ENCODE data around the gene VWA1. TPM values are rescaled to one million over a fixed set of nuclear protein-coding genes. Genes with fewer than 3 reads are reported as not detected.
"Not testable (repeated sequence)": the region's sequence is repeated elsewhere in the genome, so short reads cannot be mapped to it uniquely, and the experiment has no call there.

Gene VWA1
- total and polyA plus RNA-seq, 2 donors: 5.1 to 16.8 TPM

- peaks cover 28 to 56% of the 10 kb centered on the region in 2 donors for H3K36me3 ChIP-seq (ENCODE audit: control insufficient read depth in 2 of 2, insufficient read depth in 2 of 2, low read length in 1 of 2)
- no peak overlapping the region for H3K4me3 ChIP-seq (ENCODE audit: low read length in 2 of 2)
- no peaks in the 10 kb centered on the region for H3K4me1 ChIP-seq (ENCODE audit: control insufficient read depth in 2 of 2, insufficient read depth in 2 of 2, low read length in 2 of 2)
- no peaks in the 10 kb centered on the region for H3K9me3 ChIP-seq (ENCODE audit: control insufficient read depth in 2 of 2, insufficient read depth in 1 of 2, low read length in 1 of 2)
- 98% methylated on average over 14 of the region's 14 CpGs for WGBS
- no peak for DNase-seq (ENCODE audit: low read depth in 6 of 9, low spot score in 9 of 9)
- H3K27me3 ChIP-seq (ENCODE audit: control insufficient read depth in 2 of 2, insufficient read depth in 1 of 2, low read length in 1 of 2): no peaks in the 10 kb centered on the region
- H3K27ac ChIP-seq (ENCODE audit: low read depth in 1 of 2, low read length in 1 of 2): no peak overlapping the region
Measured at GRCh38 chr1:1482856-1483255, 47.4 kb downstream of the VWA1 start.

DNA sequence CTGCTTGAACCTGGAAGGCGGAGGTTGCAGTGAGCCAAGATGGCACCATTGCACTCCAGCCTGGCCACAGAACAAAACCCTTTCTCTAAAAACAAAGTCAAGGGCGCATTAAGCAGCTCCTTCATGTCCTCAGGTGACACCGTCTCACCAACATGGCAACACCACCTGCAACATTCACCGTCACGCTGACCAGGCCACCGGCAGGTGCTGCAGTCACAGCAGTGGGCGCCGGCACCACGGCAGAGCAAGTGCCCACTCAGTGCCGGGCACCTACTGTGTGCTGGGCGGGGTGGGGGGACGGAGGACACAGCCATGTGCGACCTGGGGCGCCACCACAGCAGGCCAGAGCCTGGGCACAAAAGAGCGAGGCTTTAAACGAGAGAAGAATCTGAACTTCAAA is 48.2 kb downstream of the VWA1 start:
- no peaks in the 10 kb centered on the region for H3K27me3 ChIP-seq (ENCODE audit: control insufficient read depth in 2 of 2, insufficient read depth in 1 of 2, low read length in 1 of 2)
- 98% methylated on average over 16 of the region's 16 CpGs for WGBS
- peaks cover 24 to 57% of the 10 kb centered on the region in 2 donors for H3K36me3 ChIP-seq (ENCODE audit: control insufficient read depth in 2 of 2, insufficient read depth in 2 of 2, low read length in 1 of 2)
- no peak for DNase-seq (ENCODE audit: low read depth in 6 of 9, low spot score in 9 of 9)
- no peaks in the 10 kb centered on the region for H3K4me1 ChIP-seq (ENCODE audit: control insufficient read depth in 2 of 2, insufficient read depth in 2 of 2, low read length in 2 of 2)
- no peak overlapping the region for H3K4me3 ChIP-seq (ENCODE audit: low read length in 2 of 2)
- H3K9me3 ChIP-seq (ENCODE audit: control insufficient read depth in 2 of 2, insufficient read depth in 1 of 2, low read length in 1 of 2): no peaks in the 10 kb centered on the region
- H3K27ac ChIP-seq (ENCODE audit: low read depth in 1 of 2, low read length in 1 of 2): no peak overlapping the region

- not testable (repeated sequence) for H3K27ac ChIP-seq (ENCODE audit: low read depth in 1 of 2, low read length in 1 of 2); H3K4me3 ChIP-seq (ENCODE audit: low read length in 2 of 2); DNase-seq (ENCODE audit: low read depth in 6 of 9, low spot score in 9 of 9); H3K27me3 ChIP-seq (ENCODE audit: control insufficient read depth in 2 of 2, insufficient read depth in 1 of 2, low read length in 1 of 2); H3K4me1 ChIP-seq (ENCODE audit: control insufficient read depth in 2 of 2, insufficient read depth in 2 of 2, low read length in 2 of 2); H3K9me3 ChIP-seq (ENCODE audit: control insufficient read depth in 2 of 2, insufficient read depth in 1 of 2, low read length in 1 of 2)
- WGBS: 96% methylated on average over 38 of the region's 46 CpGs
- peaks cover 23 to 57% of the 10 kb centered on the region in 2 donors for H3K36me3 ChIP-seq (ENCODE audit: control insufficient read depth in 2 of 2, insufficient read depth in 2 of 2, low read length in 1 of 2)
Measured at GRCh38 chr1:1484976-1485750, 49.7 kb downstream of the VWA1 start.

DNA sequence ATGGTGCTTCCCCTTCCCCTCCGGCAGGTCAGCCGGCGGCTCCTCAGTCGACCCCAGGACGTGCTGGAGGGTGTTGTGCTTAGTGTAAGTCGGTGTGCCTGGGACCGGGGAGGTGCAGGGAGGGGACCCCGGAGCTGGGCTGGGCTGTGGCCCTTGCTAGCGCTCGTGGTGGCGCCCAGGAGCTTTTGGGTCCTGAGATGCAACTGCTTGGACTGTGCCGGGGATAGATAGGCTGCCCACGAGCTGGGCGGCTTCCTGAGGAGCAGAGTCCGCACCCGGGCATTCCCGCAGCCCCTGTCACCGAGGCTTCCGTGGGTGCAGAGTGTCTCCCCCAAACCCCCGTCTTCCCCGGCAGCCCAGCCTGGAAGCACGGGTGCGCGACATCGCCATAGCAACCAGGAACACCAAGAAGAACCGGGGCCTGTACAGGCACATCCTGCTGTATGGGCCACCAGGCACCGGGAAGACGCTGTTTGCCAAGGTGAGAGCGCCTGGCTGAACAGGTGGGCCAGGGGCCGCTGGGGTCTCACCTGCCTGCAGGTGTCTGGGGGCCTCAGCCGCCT is 50.3 kb downstream of the VWA1 start:
- not testable (repeated sequence) for H3K9me3 ChIP-seq (ENCODE audit: control insufficient read depth in 2 of 2, insufficient read depth in 1 of 2, low read length in 1 of 2); H3K4me3 ChIP-seq (ENCODE audit: low read length in 2 of 2); H3K27ac ChIP-seq (ENCODE audit: low read depth in 1 of 2, low read length in 1 of 2); H3K27me3 ChIP-seq (ENCODE audit: control insufficient read depth in 2 of 2, insufficient read depth in 1 of 2, low read length in 1 of 2); DNase-seq (ENCODE audit: low read depth in 6 of 9, low spot score in 9 of 9); H3K4me1 ChIP-seq (ENCODE audit: control insufficient read depth in 2 of 2, insufficient read depth in 2 of 2, low read length in 2 of 2)
- peaks cover 26 to 59% of the 10 kb centered on the region in 2 donors for H3K36me3 ChIP-seq (ENCODE audit: control insufficient read depth in 2 of 2, insufficient read depth in 2 of 2, low read length in 1 of 2)
- WGBS: 95% methylated on average over 31 of the region's 31 CpGs

DNA sequence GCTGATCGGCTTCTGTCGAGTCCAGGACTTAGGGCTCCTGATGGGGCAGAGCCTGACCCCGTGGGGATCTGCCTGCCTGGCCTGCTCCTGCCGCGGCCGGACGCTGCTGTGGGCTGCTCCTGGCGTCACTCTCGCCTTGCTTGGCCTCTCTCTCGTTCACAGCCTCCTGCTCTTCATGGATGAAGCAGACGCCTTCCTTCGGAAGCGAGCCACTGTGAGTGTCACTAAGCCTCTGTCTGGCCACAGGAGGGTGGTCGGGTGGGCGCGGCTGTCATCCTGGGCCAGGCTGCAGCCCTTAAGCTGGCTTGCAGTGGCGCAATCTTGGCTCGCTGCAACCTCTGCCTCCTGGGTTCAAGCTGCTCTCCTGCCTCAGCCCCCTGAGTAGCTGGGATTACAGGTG is 52.2 kb downstream of the VWA1 start:
- Histone ChIP-seq H3K36me3 (ENCODE audit: control insufficient read depth in 2 of 2, insufficient read depth in 2 of 2, low read length in 1 of 2) (peaks cover 27 to 70% of the 10 kb centered on the region in 2 donors), H3K27me3 (ENCODE audit: control insufficient read depth in 2 of 2, insufficient read depth in 1 of 2, low read length in 1 of 2) (no peaks in the 10 kb centered on the region), H3K4me3 (ENCODE audit: low read length in 2 of 2) (no peak overlapping the region), H3K4me1 (ENCODE audit: control insufficient read depth in 2 of 2, insufficient read depth in 2 of 2, low read length in 2 of 2) (no peaks in the 10 kb centered on the region), H3K27ac (ENCODE audit: low read depth in 1 of 2, low read length in 1 of 2) (no peak overlapping the region), H3K9me3 (ENCODE audit: control insufficient read depth in 2 of 2, insufficient read depth in 1 of 2, low read length in 1 of 2) (peaks cover 1 to 6% of the 10 kb centered on the region in 2 donors)
- 97% methylated on average over 18 of the region's 18 CpGs for WGBS
- no peak for DNase-seq (ENCODE audit: low read depth in 6 of 9, low spot score in 9 of 9)

DNA sequence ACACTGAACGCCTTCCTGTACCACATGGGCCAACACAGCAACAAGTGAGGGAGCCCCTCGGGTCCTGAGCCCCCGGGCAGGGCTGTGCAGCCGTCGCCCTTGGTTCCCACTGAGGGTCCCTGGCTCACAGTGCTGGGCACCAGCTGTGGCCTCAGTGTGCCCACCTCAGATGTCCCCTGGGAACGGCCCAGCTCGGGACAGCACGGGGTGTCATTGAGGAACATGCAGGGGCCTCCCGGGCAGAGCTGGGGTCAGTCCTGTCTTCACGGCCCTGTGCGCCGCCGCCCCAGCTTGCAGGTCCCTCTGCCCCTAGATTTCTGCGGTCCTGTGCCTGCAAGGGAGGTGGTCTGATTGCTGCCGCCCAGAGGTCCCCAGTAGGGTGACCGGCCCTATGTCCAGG is 53.7 kb downstream of the VWA1 start:
- H3K4me3 ChIP-seq (ENCODE audit: low read length in 2 of 2): no peak overlapping the region
- DNase-seq (ENCODE audit: low read depth in 6 of 9, low spot score in 9 of 9): no peak
- no peak overlapping the region for H3K27ac ChIP-seq (ENCODE audit: low read depth in 1 of 2, low read length in 1 of 2)
- H3K27me3 ChIP-seq (ENCODE audit: control insufficient read depth in 2 of 2, insufficient read depth in 1 of 2, low read length in 1 of 2): no peaks in the 10 kb centered on the region
- peaks cover 25 to 61% of the 10 kb centered on the region in 2 donors for H3K36me3 ChIP-seq (ENCODE audit: control insufficient read depth in 2 of 2, insufficient read depth in 2 of 2, low read length in 1 of 2)
- WGBS: 99% methylated on average over 16 of the region's 16 CpGs
- no peaks in the 10 kb centered on the region for H3K4me1 ChIP-seq (ENCODE audit: control insufficient read depth in 2 of 2, insufficient read depth in 2 of 2, low read length in 2 of 2)
- peaks cover 1 to 9% of the 10 kb centered on the region in 2 donors for H3K9me3 ChIP-seq (ENCODE audit: control insufficient read depth in 2 of 2, insufficient read depth in 1 of 2, low read length in 1 of 2)

DNA sequence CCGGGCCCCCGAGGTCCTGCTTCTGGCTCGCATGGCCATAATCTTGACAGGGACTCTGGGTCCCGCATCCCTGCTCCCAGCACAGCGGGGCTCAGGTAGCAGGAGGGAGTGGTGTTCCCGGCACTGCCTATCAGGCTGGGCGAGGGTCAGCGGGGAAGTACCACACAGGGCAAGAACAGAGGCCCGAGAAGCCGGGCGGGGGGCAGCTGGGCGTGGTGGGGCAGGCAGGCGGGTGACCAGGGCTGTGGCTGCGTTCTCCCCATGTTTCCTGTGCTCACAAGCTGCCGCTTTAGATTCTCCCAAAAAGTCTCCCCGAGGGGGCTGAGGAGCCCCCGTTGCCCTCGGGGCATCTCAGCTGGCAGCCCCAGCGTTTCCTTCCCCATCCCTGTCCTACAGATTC is 54.4 kb downstream of the VWA1 start:
- DNase-seq (ENCODE audit: low read depth in 6 of 9, low spot score in 9 of 9): no peak
- WGBS: 98% methylated on average over 19 of the region's 19 CpGs
- H3K4me1 ChIP-seq (ENCODE audit: control insufficient read depth in 2 of 2, insufficient read depth in 2 of 2, low read length in 2 of 2): no peaks in the 10 kb centered on the region
- no peaks in the 10 kb centered on the region for H3K27me3 ChIP-seq (ENCODE audit: control insufficient read depth in 2 of 2, insufficient read depth in 1 of 2, low read length in 1 of 2)
- peaks cover 1 to 9% of the 10 kb centered on the region in 2 donors for H3K9me3 ChIP-seq (ENCODE audit: control insufficient read depth in 2 of 2, insufficient read depth in 1 of 2, low read length in 1 of 2)
- peaks cover 25 to 61% of the 10 kb centered on the region in 2 donors for H3K36me3 ChIP-seq (ENCODE audit: control insufficient read depth in 2 of 2, insufficient read depth in 2 of 2, low read length in 1 of 2)
- no peak overlapping the region for H3K27ac ChIP-seq (ENCODE audit: low read depth in 1 of 2, low read length in 1 of 2)
- H3K4me3 ChIP-seq (ENCODE audit: low read length in 2 of 2): no peak overlapping the region

GRCh38 chr1:1490633-1491230 is 55.2 kb downstream of the VWA1 start:
- no peak overlapping the region for H3K4me3 ChIP-seq (ENCODE audit: low read length in 2 of 2)
- WGBS: 97% methylated on average over 19 of the region's 25 CpGs
- DNase-seq (ENCODE audit: low read depth in 6 of 9, low spot score in 9 of 9): no peak
- peaks cover 24 to 67% of the 10 kb centered on the region in 2 donors for H3K36me3 ChIP-seq (ENCODE audit: control insufficient read depth in 2 of 2, insufficient read depth in 2 of 2, low read length in 1 of 2)
- H3K27ac ChIP-seq (ENCODE audit: low read depth in 1 of 2, low read length in 1 of 2): no peak overlapping the region
- no peaks in the 10 kb centered on the region for H3K27me3 ChIP-seq (ENCODE audit: control insufficient read depth in 2 of 2, insufficient read depth in 1 of 2, low read length in 1 of 2)
- peaks cover 1 to 9% of the 10 kb centered on the region in 2 donors for H3K9me3 ChIP-seq (ENCODE audit: control insufficient read depth in 2 of 2, insufficient read depth in 1 of 2, low read length in 1 of 2)
- no peaks in the 10 kb centered on the region for H3K4me1 ChIP-seq (ENCODE audit: control insufficient read depth in 2 of 2, insufficient read depth in 2 of 2, low read length in 2 of 2)

GRCh38 chr1:1491601-1492000 is 56.1 kb downstream of the VWA1 start:
- WGBS: 98% methylated on average over 10 of the region's 10 CpGs
- no peak overlapping the region for H3K4me3 ChIP-seq (ENCODE audit: low read length in 2 of 2)
- no peak for DNase-seq (ENCODE audit: low read depth in 6 of 9, low spot score in 9 of 9)

More at GRCh38 chr1:1491601-1492000, 56.1 kb downstream of the VWA1 start:
- Histone ChIP-seq H3K4me1 (ENCODE audit: control insufficient read depth in 2 of 2, insufficient read depth in 2 of 2, low read length in 2 of 2) (no peaks in the 10 kb centered on the region), H3K9me3 (ENCODE audit: control insufficient read depth in 2 of 2, insufficient read depth in 1 of 2, low read length in 1 of 2) (peaks cover 1 to 9% of the 10 kb centered on the region in 2 donors), H3K27me3 (ENCODE audit: control insufficient read depth in 2 of 2, insufficient read depth in 1 of 2, low read length in 1 of 2) (no peaks in the 10 kb centered on the region), H3K27ac (ENCODE audit: low read depth in 1 of 2, low read length in 1 of 2) (no peak overlapping the region), H3K36me3 (ENCODE audit: control insufficient read depth in 2 of 2, insufficient read depth in 2 of 2, low read length in 1 of 2) (peaks cover 24 to 69% of the 10 kb centered on the region in 2 donors)
